GM19239 (cell line): ENCODE data around the gene KLF3.
A peak's percentile ranks its signal among the peaks of the same experiment; 100 is the strongest.

Experiments used
- DNase-seq: peaks from one replicate; pipeline ENCODE4 v3.0.0; 2011; ENCODE audit warnings: low spot score; ENCODE audit not compliant: insufficient read length
- FAIRE-seq: peaks from 2 replicates; lab custom pipeline; 2011; peaks lifted over from hg19 to GRCh38; lab: Jason Lieb, UNC

The KLF3 gene

DNA sequence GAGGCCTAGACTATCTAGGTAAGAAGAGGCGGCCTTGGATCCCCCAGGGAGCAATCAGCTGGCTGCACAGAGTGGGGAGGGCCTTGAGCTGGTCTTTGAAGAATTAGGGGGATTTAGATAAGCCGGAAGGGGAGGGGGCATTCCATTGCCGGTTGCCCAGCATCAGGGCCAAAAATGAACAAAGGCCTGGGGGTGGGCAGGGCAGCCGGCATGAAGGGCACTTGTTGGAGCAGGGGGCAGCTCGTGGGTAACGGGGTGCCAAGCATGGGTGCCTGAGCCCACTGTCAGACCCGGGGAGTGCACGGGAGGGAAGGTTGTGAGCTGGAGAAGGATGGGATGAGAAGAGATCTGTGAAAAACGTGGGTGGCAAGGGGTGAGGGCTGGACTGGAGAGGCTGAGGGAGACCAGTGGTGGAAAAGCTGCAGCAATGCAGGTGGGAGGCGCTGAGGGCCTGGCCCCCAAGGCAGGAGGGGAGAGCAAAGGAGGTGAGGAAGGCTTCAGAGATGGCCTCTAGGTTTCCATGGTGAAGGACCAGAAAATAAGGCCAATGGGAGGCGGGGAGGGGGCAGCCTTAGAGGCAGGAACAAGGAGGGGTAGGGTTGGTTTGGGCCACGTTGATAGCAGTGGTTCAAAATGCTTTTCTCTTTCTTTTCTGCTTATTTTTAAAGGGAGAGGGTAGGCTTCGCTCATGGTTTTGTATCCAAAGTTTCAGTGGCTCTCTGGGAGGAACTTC is 8.6 kb downstream of the KLF3 start:
- FAIRE-seq, result no peak

GRCh38 chr4:38673130-38673978 is 9.4 kb downstream of the KLF3 start:
- peak; percentile 59 for FAIRE-seq
- DNase-seq, result no peak

More for the DNA sequence above, 8.6 kb downstream of the KLF3 start:
- no peak for DNase-seq

- DNase-seq, result no peak
- peak; percentile 21 for FAIRE-seq
Observed at GRCh38 chr4:38674258-38675144, 10.5 kb downstream of the KLF3 start.

DNA sequence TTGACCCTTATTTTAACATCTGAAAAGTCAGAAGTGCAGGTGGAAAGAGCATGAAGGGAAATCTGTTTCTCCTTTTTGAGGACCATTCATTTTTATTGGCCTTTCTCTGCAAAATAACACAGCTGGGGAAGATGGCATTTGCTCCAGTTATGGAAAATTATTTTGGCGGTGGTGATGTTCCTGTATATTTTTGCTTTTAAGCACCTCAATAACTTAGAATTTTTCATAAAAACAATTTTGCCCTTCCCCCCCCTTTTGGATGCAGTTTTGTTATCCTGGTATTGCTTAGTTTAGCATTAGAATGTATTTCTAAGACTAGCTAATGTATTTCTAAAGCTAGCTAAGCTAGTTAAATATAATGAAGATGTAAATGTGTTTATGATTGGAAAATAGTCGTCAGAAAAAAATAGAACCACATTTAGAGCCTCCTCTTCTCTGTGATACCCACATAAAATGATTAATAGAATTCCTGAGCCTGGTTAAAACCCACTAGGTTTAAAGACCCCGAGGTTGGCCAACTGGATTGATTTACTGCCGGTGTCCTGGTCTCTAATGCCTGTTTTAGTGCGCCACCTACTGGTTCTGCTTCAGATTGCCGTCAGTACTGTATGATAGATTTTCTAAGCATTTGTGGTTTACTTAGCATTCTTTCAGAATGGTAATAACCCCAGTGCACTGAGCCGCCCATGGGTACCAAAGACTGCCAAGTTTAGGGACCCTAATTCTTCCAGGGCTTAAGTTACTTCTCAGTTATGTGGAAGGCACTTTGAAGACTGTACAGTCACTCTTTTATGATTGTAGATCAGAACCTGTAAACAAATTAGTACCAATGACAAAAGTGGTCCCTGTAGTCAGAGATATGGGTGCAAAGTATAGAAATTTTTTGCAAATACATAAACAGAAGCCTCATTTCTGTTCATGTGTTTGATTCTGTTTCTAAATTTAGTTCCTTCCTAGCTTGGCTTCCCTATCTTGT is 11.4 kb downstream of the KLF3 start:
- DNase-seq (peak; percentile 49), FAIRE-seq (peak; percentile 64)

- FAIRE-seq, result no peak
- DNase-seq, result no peak
Observed at GRCh38 chr4:38676986-38677385, 13.0 kb downstream of the KLF3 start.

GRCh38 chr4:38677441-38677840 is 13.4 kb downstream of the KLF3 start:
- no peak for DNase-seq
- FAIRE-seq, result no peak

- no peak for DNase-seq
- no peak for FAIRE-seq
Observed at GRCh38 chr4:38678078-38678477, 14.1 kb downstream of the KLF3 start.

DNA sequence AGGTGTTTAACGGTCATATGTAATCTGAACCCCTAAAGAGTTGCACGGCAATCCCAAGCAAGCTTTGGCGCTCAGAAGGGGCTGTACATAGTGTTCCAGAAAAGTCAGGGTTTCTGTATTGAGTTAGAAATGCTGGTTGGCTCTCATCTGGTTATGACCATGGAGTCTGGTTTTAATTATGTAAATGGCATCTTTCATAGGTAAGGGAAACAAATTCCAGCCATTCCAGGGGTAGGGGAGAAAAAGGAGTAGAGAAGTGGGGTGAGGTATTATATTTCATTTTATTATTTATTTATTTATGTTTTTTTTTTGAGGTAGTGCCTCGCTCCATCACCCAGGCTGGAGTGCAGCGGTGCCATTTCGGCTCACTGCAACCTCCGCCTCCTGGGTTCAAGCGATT is 15.9 kb downstream of the KLF3 start:
- FAIRE-seq (no peak), DNase-seq (no peak)

- FAIRE-seq (no peak), DNase-seq (no peak)
Observed at GRCh38 chr4:38681281-38681991, 17.4 kb downstream of the KLF3 start.

- FAIRE-seq (no peak), DNase-seq (no peak)
Observed at GRCh38 chr4:38682336-38682735, 18.3 kb downstream of the KLF3 start.

GRCh38 chr4:38683276-38683675 is 19.3 kb downstream of the KLF3 start:
- DNase-seq, result no peak
- no peak for FAIRE-seq

- FAIRE-seq (no peak), DNase-seq (no peak)
Observed at GRCh38 chr4:38684271-38684670, 20.3 kb downstream of the KLF3 start.

GRCh38 chr4:38684951-38685844 is 21.2 kb downstream of the KLF3 start:
- FAIRE-seq, result no peak

GRCh38 chr4:38686682-38687081 is 22.7 kb downstream of the KLF3 start:
- FAIRE-seq, result no peak

More at GRCh38 chr4:38684951-38685844, 21.2 kb downstream of the KLF3 start:
- DNase-seq, result no peak

GRCh38 chr4:38687571-38688011 is 23.6 kb downstream of the KLF3 start:
- no peak for DNase-seq
- no peak for FAIRE-seq

More at GRCh38 chr4:38686682-38687081, 22.7 kb downstream of the KLF3 start:
- no peak for DNase-seq

- no peak for FAIRE-seq
Observed at GRCh38 chr4:38688676-38689355, 24.8 kb downstream of the KLF3 start.

More at GRCh38 chr4:38688676-38689355, 24.8 kb downstream of the KLF3 start:
- DNase-seq, result no peak
